HG03558 (cell line): ENCODE data around the gene SH2D1B.

ENCODE experiments used
- ATAC-seq: cut with Tn5 transposase; IDR thresholded peaks from one replicate; pipeline ENCODE4 v1.9.1; 2021; ENCODE audit warnings: moderate number of reproducible peaks; ENCODE audit not compliant: unreplicated experiment; ENCODE audit errors: extremely low read depth

SH2D1B gene

DNA sequence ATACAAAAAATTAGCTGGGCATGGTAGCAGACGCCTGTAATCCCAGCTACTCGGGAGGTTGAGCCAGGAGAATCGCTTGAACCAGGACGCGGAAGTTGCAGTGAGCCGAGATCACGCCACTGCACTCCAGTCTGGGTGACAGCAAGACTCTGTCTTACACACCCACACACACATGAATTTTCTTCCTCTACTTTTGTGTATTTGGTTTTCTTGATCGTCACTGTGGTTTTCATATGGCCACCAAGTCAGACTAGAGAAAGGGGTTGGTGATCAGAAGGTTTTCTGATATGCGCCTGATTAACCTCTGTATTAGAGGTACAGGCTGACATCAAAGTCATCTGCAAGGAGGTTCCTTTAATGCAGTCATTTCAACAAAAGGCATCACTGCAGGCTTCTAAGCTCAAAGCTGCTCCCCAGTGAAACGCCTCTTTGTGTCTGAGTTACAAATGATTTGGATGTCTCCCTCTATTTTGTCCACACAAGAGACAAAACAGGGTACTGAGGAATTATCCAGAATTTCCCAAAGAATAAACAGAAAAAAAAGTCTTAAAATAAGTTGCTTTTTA lies 11.1 kb downstream of the SH2D1B start:
- ATAC-seq, result no peak

DNA sequence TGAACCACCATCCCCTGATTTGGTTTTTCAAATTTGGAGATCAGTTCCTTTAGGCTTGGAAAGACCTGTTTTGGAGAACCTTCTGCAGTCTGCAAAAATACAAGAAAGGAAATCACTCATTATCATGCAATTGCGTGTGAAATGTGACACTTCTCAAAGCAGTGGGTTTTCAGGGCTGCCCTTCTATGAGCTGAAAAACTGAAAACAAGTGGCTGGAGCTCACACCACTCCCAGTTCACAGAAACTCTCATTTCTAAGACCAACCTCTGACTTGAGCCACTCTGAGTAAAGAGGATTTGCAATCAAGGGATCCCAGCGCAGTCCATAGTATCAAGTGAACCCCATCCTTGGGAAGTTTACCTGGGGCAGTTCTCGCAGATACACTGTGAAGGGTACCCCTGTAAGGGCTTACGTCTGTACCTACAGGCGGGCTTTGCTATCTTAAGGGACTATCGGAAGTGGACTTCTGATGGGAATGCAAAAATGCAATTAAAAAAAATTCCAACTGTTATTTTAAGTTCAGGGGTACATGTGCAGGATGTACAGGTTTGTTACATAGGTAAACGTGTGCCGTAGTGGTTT lies 12.8 kb downstream of the SH2D1B start:
- no peak for ATAC-seq

DNA sequence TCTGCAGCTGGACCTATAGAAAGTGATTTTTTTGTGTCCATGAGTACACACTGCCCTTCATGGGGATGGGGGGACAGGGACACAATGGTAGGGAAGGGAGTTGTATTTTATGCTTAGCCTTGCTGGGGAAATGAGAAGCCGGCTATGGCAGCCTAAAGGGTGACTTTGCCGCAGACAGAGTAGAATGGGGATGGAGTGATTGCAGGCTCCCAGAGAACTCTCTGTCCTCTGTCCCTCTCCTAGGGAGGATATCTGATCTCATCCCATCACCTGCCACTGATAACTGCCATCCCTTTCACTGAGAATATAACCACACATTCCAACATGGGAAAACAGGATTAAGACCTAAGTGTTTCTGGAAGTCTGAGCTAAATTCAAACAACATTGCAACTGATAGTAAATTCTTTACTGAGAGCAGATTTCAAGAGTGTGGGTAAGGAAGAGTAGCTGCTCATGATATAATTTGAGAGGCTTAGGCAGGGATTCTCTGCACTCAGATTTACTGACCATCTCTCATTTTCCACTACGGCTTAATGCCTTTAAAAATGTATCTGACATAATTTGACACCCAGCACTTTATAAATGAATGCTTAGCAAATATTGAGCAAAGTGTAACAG lies 13.9 kb downstream of the SH2D1B start:
- ATAC-seq, result no peak

DNA sequence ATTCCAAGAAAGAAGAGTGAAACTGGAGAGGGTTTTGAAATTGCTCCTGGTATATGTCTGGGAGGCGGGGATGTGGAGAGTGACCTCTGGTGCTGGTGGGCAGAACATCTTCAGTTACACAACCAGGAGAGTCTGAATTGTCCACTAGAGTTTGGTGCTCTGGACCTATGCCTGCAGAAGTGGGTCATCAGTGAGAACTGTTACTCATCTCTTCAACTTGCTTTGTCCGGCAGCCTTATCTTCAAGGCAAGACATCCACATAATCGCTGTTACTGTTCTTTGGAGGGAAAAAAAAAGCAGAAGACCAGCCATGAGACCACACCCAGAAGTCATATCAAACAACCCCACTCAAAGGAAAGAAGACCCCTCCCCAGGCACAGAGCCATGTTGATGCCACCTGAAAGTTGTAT lies 14.9 kb downstream of the SH2D1B start:
- ATAC-seq, result no peak

DNA sequence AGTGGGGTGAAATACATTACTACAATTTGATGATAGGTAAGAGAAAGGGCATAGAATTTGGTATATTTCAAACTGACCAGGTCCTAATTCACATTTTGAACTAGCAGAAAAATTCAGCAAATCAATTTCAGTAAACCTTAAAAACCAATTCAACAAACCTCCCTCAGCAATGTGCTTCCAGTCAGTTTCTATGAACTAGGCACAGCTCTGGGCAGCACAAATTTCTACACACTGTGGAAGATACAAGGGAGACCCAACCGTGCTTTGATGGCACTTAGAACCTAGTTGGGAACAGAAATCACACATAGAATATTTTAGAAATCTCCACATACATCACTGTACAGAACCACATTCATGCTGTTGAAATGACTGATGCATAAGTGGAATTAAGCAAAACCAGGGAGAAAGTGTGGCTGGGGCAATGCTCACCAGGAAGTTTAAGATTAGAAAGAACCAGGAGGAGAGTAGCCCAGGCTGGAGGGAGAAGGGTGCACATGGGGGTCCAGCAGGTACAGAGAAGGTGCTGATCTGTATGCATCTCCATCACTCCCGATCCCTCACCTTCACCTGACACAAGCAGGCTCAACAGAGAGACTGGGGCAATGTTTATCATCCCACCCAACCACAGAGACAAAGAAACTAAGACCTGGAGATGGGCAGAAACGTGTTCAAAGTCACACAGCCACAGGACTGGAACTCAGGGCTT lies 15.6 kb downstream of the SH2D1B start:
- no peak for ATAC-seq

DNA sequence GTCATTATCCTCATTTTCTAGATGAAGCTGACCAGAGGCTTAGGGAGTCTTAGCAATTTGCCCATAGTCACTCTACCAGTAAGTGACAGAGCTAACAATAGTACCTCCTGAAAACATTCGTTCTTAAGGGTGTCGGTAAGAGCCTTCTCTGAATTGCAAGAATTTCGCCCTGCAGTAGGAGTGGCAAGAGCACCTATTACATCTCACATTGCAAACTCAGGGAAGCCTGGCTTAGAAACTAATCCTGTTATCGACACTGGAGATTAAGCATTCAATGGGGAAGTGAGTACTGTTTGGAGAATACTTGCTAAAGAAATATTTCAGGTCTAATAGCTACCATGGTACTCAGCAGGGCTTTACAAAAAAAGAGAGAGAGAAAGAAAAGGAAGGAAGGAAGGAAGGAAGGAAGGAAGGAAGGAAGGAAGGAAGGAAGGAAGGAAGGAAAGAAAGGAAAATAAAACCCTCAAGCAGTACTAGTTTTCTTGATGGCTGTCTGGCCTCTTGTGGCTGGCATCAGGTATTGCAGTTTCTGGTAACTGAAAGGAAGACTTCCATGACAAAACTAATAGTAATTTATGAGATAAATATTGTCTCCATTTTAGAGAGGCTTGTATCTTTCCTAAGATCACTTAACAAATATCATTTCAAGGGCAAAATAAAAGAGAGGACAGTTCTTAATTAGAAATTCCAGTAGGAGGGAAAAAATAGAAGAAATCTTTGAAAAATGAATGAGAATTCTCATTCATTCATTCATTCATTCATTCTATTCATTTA lies 20.0 kb downstream of the SH2D1B start:
- no peak for ATAC-seq

DNA sequence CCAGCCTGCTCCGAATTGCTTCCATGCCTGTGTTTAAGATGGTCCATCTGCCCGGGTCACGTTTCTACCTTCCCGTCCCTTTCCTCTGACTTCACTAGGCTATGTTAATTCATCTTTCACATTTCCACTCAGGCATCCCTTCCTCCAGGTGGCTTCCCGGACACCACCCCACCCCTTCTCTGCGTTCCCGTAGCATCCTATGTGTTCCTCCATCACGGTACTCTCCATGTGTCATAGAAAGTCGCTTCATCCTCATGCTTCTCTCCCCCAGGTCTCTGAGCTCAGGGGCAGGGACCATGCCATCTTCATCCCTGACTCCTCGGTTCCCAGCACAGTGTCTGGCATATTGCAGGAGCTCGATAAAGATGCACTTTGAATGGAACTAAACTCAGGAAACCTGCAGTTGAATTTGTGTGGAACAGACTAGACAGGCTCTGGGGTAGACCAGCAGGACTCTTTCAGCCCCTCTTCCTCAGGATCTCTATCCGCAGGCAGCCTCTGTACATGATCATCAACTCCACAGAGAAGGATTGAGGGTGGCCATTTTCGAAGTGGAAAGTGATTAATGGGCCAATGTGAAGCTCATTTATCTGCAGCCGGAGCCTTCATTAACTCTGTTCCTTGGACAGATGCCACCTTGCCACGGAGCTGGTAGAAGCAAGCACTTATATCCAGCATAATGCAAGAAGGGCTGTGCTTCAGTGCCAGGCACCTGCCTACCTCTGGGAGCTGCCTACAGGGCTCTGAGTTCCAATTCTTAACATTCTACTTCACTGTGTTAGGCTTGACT lies 21.3 kb downstream of the SH2D1B start:
- ATAC-seq, result no peak

DNA sequence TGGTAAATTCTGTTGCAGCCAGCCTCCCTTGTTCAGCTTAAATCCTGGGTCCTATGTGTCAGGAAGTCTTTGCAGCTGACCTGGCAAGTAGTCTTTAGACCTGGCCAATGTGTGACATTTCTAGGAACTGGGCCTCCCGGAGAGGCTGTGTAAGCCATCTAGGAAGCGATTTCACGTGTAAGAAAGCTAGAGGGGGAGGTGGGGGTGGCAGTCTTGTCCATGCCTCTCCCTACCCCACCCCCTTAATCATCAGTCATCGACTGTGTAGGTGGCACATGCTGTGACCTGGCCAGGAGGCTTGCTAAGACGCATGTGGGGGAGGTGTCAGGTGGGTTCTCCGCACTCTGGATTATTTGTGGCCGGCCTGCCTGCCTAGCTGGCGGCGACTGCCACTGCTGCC lies 22.0 kb downstream of the SH2D1B start:
- no peak for ATAC-seq

DNA sequence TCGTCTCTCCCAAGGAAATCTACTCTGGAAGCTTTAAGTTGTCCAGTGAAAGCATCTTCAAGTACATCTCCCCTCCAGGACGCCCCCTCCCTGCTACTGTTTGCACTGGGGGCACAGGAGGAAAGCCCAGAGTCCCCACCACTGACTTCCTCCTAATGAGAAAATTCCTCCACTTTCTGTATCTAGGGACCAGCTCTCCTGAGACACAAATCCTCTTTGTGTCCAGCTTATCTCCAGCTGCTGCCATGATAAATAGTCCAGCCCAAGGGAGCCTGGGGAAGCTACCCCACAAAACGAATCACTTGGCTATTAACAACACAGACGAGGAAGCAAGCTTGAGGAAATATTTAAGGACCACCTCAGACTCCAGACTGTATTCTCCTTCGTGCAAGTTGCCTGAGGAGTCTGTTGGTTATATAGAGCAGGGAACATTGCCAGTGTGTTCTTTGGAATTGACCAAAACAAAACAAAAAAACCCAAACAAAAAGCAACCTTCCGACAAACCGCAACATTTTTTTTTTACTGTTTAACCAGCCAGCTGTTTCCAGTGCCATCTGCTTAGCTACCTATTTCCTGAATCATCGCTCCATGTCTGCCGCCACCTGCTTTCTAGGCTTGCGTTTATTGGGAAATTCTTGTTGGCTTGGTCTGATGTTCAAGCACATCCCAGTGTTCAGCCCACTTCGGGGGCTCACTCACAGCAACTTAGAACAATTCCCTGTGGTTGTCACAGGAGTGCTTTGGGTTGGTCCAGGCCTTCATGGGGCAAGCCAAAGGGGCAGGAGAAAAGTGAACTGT lies 22.7 kb downstream of the SH2D1B start:
- no peak for ATAC-seq

DNA sequence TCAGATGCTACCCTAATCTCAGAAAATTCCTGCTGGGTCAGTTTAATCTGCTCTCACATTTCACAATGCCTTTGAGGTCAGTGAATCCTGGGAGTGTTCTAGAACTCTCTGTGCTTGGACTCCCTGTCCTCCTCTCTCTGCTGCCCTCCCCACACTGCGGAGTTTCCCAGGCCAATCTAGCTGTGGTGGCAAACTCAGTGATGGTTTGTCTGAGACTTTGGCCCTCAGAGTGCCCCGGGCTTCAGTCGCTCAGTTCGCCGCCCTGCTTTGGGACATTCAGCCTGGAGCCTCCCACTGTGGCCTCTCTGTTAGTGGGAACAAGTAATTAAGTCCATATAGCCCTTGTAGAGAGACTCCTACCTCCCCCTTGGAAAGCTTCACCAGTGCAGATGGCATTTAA lies 23.3 kb downstream of the SH2D1B start:
- ATAC-seq, result no peak

DNA sequence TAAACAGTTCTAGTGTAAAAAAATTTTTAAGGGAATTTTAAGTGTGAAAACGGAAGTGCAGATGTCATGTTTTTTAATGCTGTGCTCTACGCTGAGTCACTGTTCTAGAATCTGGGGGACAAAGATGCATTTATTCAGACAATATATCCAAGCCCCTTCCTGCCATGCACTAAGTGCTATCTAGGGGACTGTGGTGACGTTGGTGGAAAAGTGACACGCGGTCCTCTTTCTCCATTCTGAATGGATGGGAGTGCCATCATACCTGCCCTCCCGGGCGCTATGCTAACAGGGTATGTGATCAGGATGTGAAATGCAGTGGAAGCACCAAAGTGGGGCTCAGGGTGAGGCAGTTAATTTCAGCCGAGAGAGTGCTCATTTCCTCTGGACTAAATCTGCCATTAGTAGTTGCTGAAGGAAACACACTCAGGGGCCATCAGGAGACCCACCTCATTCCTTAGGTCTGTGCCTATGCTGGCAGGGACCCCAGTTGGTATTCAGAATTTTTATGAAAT lies 23.8 kb downstream of the SH2D1B start:
- ATAC-seq, result no peak

DNA sequence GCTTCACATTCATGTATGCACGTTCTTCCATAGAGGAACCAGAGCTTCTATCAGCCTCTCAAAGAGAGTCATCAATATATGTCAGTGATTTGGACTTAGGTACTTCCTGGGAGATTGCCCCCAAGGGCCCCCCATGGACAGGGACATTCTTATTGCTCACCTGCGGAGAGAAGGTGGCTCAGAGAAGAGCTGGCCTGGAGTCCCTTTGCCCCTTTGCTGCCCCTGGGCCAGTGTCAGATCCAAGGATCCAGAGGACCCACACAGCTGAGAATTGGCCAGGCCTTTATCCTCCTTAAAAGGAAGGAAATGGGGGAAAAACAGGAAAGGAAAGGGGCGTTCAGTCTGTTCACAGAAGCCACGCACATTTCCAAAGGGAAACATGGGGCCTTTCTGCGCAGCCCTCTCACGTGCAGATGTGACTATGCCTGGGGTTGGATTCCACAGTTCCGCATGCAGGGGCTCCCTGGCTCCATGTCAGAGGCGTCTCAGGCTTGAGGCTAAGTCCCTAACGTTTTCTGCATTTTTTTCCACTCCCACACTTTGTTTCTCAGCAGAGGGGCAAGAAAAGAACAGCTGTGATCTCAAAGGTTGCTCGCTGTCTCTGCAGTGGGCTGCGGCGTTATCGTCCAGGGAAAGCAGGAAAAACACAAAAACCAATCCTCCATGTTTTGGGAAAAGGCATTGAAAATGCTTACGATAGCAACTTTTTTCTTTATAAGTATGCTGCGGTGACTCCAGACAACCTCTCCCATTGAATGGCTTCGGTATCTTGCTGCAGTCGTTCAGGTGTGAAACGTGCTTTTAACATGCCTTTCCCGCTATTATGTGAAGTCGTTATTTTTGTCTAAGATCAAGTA lies 24.5 kb downstream of the SH2D1B start:
- ATAC-seq, result no peak

DNA sequence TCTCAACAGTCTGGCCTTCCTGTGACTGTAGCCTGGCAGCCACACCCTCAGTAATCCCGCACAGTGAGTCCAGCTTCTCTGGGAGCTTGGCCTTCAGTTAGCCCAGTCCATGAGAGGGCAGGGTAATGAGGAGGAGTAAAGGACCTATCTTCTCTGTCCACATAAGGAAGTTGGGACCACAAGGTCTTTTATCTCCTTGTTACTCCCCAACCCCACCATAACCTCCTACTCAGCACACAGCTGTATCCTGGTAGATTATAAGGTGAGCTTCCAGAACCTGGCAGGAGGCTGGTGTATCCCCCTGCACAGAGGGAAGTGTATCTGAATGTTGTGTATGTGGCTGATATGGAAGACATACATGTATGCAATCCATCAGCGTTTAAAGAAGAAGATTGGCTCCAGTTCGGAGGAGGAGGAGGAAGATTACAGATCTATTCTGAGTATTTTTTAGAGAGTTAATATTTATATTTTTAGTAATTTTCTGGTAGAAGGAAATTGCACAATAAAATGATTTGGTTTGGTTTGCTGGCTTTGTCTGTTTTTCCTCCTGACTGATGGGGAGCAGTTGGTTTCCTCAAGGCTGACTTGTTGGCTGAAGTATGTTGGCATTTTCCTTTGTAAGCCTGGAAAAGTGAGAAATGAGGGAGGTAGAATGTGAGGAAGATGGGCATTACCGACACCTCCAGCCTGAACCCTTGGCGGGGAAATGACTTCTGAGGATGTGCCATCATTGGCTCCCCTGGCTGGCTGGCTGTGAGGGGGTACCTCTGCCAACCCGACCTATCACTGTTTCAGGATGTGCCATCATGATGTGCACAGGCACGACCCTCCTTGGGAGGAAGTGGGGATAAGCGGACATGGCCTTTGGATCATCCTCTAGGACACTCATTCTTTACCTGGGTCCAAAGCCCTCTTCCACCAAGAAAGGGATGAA lies 25.4 kb downstream of the SH2D1B start:
- no peak for ATAC-seq

DNA sequence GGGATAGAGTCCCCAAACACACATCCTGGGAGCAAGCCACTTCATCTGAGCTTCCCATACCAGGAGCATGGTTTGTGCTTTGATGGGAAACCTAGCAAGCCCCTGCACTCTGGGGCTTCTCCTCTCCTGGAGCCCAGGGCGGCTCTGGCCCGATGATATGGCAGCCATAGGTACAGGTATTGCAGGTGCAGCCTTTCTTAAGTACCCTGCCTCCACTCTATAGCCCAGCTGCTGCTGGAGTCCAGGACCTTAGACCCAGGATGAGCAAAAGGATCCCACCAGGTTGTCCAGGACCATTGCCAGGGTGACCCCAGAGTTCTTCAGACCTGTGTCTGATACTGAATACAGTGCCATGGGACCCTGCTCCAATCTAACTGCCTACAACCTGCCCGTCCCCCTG lies 26.2 kb downstream of the SH2D1B start:
- no peak for ATAC-seq

DNA sequence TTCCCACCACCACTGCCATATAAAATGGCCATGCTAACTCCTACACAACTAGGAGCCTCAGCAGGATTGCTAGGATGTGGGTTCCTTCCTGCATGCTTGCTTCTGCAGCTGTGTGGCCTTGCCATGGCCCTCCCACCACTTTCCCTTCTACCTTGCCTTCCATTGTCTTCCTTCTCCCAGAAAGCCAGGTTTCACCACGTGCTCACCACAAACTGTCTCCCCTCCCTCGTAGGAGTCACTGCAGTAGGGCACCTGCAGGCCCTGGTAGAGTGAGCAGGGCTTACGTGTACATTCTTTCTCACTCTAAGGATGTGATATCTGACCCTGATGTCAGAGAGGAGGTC lies 26.7 kb downstream of the SH2D1B start:
- no peak for ATAC-seq

DNA sequence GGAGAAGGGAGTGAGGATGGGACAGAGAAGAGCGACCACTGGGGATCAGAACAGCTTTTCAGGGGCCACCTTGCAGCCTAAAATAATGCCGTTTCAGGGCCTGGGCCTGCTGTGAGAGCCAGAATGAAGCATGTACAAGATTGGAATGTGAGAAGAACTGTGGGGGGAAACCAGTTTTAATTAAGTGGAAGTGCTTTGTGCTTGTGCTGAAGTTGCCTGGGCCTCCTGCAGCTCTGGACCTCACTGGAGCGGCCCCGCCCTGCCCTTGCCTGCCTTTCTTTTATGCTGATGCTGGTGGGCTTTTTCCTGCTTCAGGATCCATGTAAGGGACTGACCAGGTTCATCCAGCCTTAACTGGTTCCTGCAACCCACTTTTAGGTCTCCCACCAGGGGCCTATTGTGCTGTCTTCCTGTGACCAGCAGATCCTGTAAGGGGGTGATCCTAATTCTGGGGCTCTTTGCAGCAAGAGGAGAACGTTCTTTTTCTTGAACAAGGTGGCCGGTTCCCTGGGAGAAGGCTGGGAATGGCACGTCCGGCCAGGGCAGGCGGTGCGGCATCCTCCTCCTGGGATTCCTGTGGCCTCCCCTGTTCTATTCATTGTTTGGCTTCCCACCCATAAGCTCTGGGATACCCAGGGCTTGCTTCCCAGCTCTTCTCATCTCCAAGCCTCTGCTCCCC lies 27.2 kb downstream of the SH2D1B start:
- no peak for ATAC-seq

DNA sequence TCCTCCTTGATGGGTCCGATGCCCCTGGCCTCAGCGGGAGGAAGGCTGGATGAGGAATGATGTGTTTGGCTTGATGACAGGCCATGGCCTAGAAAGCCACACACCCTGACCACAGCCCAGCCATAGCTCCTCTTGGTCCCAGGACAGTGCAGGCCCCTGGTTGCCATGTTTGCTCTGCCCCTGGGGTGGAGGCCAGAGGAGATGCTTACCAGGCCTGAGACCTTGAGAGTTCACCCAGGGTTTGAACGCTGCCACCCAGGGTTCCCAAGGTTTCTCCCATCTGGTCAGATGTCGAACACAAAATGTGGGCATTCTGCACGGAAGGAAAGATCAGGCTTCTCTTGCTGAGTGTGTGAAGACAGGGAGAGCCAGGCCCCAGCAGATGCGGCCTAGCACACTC lies 27.8 kb downstream of the SH2D1B start:
- ATAC-seq, result no peak
